GM19023 (cell line): ENCODE measurements around the gene ZIC5.

Source experiments
- ATAC-seq: cut with Tn5 transposase; IDR thresholded peaks from one replicate; pipeline ENCODE4 v1.9.1; 2021; ENCODE audit warnings: mild to moderate bottlenecking, moderate library complexity; ENCODE audit not compliant: unreplicated experiment

Gene ZIC5

GRCh38 chr13:99971576-99972189 lies at the start of gene ZIC5:
Gene ZIC5 (minus strand): TSS chr13:99971767. CDS start chr13:99971603, 164 bp downstream.
- no peak for ATAC-seq

GRCh38 chr13:100019780-100020356 lies 48.3 kb upstream of the ZIC5 start:
- ATAC-seq = no peak

GRCh38 chr13:100014621-100015020 lies 43.1 kb upstream of the ZIC5 start:
- no peak for ATAC-seq

GRCh38 chr13:99998261-99998660 lies 26.7 kb upstream of the ZIC5 start:
- ATAC-seq = no peak

- ATAC-seq = no peak
Measured at GRCh38 chr13:99997702-99998214, 26.2 kb upstream of the ZIC5 start.

- no peak for ATAC-seq
Measured at GRCh38 chr13:99996381-99996973, 24.9 kb upstream of the ZIC5 start.

GRCh38 chr13:99995589-99996380 lies 24.2 kb upstream of the ZIC5 start:
- ATAC-seq = no peak

- no peak for ATAC-seq
Measured at GRCh38 chr13:99995104-99995588, 23.6 kb upstream of the ZIC5 start.

- ATAC-seq = no peak
Measured at GRCh38 chr13:99994638-99995020, 23.1 kb upstream of the ZIC5 start.

GRCh38 chr13:99993660-99994637 lies 22.4 kb upstream of the ZIC5 start:
- no peak for ATAC-seq

- no peak for ATAC-seq
Measured at GRCh38 chr13:99992949-99993351, 21.4 kb upstream of the ZIC5 start.

- no peak for ATAC-seq
Measured at GRCh38 chr13:99991828-99992775, 20.5 kb upstream of the ZIC5 start.

GRCh38 chr13:99991013-99991827 lies 19.7 kb upstream of the ZIC5 start:
- no peak for ATAC-seq

- ATAC-seq = no peak
Measured at GRCh38 chr13:99990126-99990977, 18.8 kb upstream of the ZIC5 start.

- no peak for ATAC-seq
Measured at GRCh38 chr13:99989276-99990125, 17.9 kb upstream of the ZIC5 start.

- ATAC-seq = no peak
Measured at GRCh38 chr13:99988529-99989275, 17.1 kb upstream of the ZIC5 start.
